GM18498 (cell line): ENCODE results near the gene SNTG2.

ENCODE experiments used
- ATAC-seq: cut with Tn5 transposase; IDR thresholded peaks from one replicate; pipeline ENCODE4 v1.9.1; 2021; ENCODE audit warnings: mild to moderate bottlenecking, moderate library complexity; ENCODE audit not compliant: unreplicated experiment

SNTG2 gene

DNA sequence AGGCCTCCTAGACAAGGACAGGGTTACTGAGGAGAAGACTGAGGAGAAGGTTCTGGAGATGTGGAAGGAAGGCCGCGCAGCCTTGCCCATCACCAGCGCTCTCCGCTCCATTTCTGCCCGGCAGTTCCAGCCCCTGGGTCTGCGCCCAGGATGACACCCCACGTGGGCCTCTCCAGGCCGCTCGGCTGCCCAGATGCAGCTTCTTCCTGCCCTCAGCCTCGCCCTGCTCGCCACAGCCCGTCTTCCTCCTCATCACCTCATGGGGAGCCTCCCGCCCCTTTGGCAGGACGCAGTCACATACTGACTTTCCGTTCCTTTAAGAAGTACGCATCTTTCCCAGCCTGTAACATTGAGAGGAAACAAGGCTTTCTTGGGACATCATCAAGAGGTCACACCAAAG, 37.1 kb downstream of the SNTG2 start:
- ATAC-seq, result no peak

DNA sequence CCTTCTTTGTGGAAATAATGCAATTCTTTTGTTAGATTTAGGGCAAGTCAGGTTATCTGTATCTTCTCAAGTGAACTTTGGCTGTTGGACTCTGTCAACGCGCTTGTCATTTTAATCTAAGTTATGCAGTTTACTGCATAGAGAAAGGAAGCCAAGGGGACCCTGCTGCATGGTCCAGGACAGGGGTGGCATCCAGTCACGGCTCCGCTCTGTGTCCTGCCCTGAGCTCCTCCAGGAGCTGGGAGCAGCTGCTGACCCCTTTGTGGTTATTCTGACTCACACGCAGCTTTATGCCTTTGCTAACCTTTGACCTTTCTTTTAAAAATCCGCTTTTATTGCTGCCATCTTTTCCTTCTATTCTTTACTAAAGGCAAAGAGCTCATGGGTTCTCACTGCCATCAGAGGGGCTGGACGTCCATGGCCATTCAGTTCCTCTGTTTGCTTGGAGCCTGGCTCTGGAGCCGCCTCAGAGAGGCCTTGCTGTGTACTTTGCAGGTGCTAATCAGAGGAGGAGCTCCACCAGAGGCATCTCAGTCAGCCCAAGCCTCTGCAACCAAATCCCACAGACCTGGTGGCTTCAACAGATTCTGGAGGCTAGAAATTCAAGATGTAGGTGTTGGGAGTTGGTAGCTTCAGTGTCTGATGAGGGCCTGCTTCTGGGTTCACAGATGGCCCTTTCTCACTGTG, 39.3 kb downstream of the SNTG2 start:
- no peak for ATAC-seq

DNA sequence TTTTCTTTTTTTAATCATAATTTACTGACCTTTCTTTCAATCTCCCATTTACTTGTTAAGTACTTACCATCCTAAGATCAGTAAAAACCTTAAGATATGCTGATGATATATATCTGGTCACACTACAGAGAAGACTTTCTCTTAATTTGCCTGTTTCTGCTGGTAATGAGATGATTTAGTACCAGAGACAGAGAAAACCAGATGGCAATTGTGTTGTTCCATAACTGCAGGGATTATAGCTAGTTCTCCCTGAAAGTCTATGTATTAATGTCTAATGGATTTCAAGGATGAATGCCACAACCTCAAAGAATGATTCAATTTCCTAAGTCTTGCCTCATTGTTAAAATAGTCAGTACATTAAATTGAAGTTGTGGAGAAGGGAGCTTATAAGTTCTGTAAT, 40.3 kb downstream of the SNTG2 start:
- ATAC-seq, result no peak

DNA sequence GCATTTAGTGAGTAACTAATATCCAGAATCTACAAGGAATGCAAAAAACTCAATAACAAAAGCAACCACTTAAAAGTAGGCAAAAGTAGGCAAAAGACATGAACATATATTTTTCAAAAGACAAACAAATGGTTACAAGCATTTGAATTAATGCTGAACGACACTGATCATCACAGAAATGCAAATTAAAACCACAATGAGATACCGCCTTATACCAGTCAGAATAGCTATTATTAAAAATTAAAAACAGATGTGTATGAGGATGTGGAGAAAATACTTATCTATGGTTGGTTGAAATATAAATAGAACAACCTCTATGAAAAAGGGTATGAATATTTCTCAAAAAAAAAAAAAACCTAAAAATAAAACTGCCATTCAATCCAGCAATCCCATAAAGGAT, 51.7 kb downstream of the SNTG2 start:
- no peak for ATAC-seq

DNA sequence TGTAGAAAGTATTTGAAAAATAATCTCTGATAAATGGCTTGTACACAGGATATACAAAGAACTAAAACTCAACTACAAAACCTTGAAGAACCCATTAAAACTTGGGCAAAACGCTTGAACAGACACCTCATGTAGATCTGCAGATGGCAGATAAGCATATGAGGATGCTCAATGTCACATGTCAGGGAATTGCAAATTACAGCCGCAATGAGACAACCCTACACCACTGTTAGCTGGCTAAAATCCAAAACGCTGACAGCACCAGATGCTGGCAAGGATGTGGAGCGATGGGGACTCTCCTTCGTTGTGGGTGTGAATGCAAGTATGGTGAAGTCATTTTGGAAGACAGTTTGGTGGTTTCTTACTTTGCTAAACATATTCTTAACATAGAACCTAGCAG, 53.7 kb downstream of the SNTG2 start:
- ATAC-seq, result no peak

DNA sequence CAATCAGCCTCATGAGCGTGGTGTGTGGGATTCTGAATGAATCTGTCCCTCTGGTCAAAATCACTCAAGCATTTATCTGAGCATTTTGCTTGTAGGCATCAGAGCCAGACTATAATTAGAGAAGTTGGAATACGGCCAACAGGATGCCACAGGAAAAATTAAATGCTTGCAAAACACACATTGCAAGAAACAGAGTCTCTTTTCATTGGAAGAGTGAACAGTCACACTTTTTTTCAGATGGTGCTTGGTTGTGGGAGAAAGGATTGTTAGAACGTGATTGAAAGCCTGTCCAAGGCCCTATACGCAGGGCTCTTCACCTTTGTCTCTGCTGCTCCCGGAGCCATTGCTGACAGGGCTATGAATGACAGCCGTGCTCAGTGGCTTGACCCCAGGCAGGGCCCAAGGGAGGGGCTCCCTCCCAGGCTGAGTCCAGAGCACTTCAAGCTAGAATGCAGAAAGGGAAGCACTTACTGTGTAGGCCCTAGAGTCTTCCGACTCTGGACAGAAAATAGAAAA, 59.8 kb downstream of the SNTG2 start:
- no peak for ATAC-seq

GRCh38 chr2:1011006-1011405, 60.4 kb downstream of the SNTG2 start:
- no peak for ATAC-seq

DNA sequence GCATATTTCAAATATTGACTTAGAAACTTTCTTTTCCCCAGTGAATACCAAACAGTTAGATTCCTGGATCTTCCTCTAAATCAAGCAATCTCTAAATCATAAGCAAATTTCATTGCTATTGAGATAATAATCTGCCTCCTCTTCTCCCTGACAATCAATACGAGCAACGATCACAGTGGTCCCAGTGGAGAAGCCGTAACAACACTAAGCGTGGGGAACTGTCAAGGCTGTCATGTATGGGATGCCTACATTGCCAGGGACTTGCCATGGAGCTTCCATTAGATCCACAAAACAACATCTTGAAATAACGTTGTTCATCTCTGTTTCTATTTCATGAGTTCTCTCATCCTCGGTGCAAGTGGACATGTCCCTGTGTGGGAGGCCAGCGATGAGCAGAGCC, 61.3 kb downstream of the SNTG2 start:
- no peak for ATAC-seq

DNA sequence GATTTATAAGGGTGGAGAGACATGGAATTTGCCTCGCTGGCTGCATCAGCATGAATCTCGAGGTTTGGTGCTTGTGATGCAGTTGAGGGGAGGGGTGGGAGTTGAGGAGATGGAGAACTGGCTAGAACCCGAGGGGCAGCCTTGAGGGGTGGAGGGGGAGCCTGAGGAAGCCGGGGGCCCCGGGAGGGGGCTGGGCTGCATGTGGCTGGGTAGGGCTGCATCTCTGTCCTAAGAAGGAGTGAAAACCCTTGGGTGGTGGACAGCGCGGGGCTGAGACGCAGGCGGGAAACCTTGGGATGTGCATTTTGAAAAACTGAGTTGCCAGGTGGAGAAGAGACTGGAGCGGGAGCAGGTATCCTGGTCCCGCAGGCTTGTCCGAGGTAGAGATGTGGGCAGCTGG, 64.2 kb downstream of the SNTG2 start:
- no peak for ATAC-seq

DNA sequence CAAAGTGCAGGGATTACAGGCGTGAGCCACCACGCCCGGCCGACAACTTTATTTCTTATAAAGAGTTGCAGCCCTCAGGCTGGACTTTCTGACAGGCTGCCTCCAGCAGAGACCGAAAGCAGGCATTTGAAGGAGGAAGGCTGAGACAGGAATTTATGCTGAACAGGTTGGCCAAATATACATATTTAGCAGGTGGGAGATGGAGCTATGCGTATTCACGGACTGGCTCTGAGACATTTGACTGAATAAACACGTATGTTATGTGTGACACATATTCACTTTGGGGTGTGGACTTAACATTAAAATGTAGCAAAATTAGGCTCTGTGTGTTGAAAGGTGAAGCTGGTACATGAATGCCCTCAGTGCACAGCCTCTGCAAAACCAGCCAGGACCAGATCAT, 65.9 kb downstream of the SNTG2 start:
- no peak for ATAC-seq

GRCh38 chr2:1017827-1018226, 67.2 kb downstream of the SNTG2 start:
- ATAC-seq, result no peak

- no peak for ATAC-seq
Observed at GRCh38 chr2:1020206-1020605, 69.6 kb downstream of the SNTG2 start.

DNA sequence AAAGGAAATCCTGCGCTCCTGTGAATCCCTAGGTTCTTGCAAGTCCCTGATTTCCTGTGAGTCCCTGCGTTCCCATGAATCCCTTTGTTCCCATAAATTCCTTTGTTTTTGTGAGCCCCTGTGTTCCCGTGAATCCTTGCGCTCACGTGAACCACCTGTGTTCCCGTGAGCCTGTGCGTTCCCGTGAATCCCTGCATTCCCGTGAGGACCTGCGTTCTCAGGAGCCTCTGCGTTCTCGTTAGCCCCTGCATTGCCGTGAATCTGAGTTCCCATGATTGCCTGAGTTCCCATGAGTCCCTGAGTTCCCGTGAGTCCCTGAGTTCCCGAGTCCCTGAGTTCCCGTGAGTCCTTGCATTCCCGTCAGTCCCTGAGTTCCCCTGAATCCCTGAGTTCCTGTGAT, 71.5 kb downstream of the SNTG2 start:
- no peak for ATAC-seq

DNA sequence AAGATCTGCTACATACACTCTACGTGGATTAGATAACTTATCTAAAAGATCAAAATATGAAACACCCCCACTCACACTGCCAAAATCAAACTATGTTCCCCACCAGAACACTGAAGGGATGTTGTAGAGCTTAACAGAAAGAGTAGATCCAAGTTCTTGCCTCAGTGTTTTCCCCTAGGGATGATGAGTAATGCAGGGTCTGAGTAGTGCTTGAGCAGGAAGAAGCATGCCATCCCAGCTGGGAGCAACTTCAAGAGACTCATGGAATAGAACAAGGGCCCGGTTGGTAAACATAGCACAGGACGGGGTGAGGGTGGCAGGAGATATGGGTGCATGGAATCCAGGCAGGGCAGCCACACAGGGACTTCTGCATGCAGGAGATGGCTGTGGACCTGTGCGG, 74.3 kb downstream of the SNTG2 start:
- ATAC-seq, result no peak

- no peak for ATAC-seq
Observed at GRCh38 chr2:1026141-1026540, 75.5 kb downstream of the SNTG2 start.

DNA sequence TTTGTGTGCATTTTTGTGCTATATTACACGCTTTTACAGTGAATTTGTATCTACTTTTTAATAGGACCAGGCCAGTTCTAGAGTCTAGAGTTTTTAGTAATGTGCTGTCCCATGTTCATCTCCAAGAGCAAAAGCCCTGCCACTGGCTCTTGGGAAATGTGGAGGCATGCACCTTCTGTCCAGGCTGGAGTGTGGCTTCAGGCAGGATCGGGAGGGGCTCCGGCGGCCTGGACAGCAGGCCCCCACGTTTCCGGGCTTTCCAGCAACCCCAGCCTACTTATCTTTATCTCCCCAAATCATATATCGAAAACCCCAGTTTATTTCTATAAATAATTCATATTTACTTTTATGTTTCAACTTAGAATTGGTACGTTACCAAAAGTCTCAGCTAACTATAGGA, 78.2 kb downstream of the SNTG2 start:
- no peak for ATAC-seq

GRCh38 chr2:1032030-1032429, 81.4 kb downstream of the SNTG2 start:
- no peak for ATAC-seq

DNA sequence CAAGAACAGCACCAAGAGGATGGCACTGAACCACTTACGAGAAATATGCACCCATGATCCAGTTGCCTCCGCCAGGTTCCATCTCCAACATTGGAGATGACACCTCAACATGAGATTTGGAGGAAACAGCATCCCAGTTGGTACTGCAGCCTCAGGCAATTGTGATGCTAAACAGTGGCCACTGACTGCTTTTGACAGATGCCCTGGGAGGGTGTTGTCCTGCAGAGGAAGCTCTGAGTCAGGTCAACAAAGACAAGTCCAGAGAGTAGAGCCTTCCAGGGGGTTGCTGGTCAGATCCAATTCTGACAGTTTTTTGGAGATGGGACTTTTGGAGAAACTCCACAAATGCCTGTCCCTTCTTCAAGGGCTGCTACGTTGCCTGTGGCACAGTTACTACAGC, 82.4 kb downstream of the SNTG2 start:
- ATAC-seq, result no peak

GRCh38 chr2:1037066-1037465, 86.4 kb downstream of the SNTG2 start:
- ATAC-seq, result no peak

GRCh38 chr2:1039549-1039948, 88.9 kb downstream of the SNTG2 start:
- ATAC-seq, result no peak

- no peak for ATAC-seq
Observed at GRCh38 chr2:1041012-1041805, 90.6 kb downstream of the SNTG2 start.

GRCh38 chr2:1045109-1045508, 94.5 kb downstream of the SNTG2 start:
- ATAC-seq, result peak; percentile 80
